22Rv1 (cell line): ENCODE data around the gene KRT79.

Source experiments
- CTCF ChIP-seq: fragments of 450-650 bp; IDR thresholded peaks from 2 replicates; pipeline ENCODE4 v1.5.1; 2017; ENCODE audit warnings: mild to moderate bottlenecking
- ZFX ChIP-seq: fragments of 450-650 bp; IDR thresholded peaks from 2 replicates; pipeline ENCODE4 v1.6.1; 2017; ENCODE audit warnings: antibody characterized with exemption, borderline replicate concordance

GRCh38 chr12:52814710-52815155 is 19.4 kb downstream of the KRT79 start:
- TF ChIP-seq CTCF (no peak), ZFX (no peak)
